K562 (cell line): Measurements from ENCODE around the gene KISS1R.

ENCODE experiments used
- POLR2AphosphoS5 ChIP-seq: IDR thresholded peaks from 2 replicates; pipeline ENCODE4 v1.6.1; 2011; ENCODE audit warnings: mild to moderate bottlenecking, low read depth, low read length, moderate library complexity; ENCODE audit not compliant: control insufficient read depth, insufficient read depth
- SREBF2 ChIP-seq: sonication (generic); formaldehyde crosslinking; IDR thresholded peaks from 2 replicates; pipeline ENCODE4 v1.4.0; 2020; ENCODE audit warnings: mild to moderate bottlenecking, missing genetic modification reagents
- ZNF551 ChIP-seq: fragments of 250-450 bp; sonication (Bioruptor Pico); IDR thresholded peaks from 2 replicates; pipeline ENCODE4 v1.5.0; 2021; ENCODE audit warnings: mild to moderate bottlenecking, moderate library complexity

DNA sequence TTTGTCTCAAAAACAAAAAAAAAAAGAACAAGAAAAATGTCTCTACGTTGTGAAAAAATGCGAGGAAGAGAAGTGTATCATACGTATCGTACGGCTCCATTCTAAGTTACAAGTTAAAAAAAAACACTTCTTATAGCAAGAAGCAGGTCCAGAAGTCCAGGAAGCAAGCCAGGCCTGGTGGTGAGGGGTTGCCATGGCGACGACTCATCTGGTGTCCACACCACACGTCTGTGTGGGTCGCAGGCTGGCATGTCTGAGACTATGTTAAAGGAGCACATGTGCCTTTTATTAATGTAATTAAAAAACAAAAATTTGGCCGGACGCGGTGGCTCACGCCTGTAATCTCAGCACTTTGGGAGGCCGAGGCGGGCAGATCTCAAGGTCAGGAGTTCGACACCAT lies 30.1 kb upstream of the KISS1R start:
- TF ChIP-seq POLR2AphosphoS5 = no peak
- TF ChIP-seq SREBF2 (CRISPR knock-in tag) = no peak
- no peak for TF ChIP-seq ZNF551 (CRISPR knock-in tag)
